HG03066 (cell line): Measurements from ENCODE around the gene PROX1.

ENCODE experiments used
- ATAC-seq: cut with Tn5 transposase; IDR thresholded peaks from one replicate; pipeline ENCODE4 v1.9.1; 2021; ENCODE audit warnings: low read depth; ENCODE audit not compliant: unreplicated experiment

The PROX1 gene

GRCh38 chr1:213997038-213997771, 9.4 kb downstream of the PROX1 start:
- ATAC-seq = no peak

GRCh38 chr1:213997772-213998107, 10.0 kb downstream of the PROX1 start:
- ATAC-seq = no peak

- no peak for ATAC-seq
Measured at GRCh38 chr1:213998785-213999184, 11.0 kb downstream of the PROX1 start.

DNA sequence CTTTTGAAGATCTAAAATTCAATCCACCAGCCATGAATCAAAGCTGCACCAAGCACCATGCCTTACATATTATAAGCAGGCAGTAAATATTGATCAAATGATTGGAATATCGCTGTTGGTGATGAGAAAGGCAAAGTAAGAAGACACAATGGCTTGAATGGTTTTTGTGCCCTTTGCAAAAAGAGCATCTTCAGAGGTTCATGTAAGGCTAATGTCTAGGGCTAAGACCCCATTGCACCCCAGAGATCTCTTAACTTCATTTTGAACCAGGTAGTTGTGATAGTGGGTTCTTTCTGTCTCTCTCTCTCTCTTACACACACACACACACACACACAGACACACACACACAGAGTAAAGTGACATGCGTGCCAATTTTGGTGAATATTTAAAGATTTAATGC, 12.0 kb downstream of the PROX1 start:
- ATAC-seq = no peak

DNA sequence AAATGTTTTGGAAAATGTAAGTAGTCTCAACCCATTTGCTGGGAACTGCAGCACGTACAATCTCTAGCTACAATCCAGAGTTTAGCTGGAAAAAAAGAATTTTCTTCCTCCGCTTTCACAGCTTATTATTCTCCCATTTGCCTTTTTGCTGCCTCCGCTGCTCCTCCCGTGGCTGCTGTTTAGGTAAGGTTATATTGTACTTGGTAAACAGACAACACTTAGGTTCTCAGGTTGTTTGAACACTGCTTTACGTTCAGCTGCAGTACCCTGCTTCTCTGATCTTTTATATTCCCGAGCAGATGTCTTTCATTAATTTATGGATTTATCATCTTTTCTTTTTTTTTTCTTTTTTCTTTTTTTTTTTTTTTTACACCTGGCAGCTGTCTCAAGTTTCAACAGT, 14.3 kb downstream of the PROX1 start:
- no peak for ATAC-seq

DNA sequence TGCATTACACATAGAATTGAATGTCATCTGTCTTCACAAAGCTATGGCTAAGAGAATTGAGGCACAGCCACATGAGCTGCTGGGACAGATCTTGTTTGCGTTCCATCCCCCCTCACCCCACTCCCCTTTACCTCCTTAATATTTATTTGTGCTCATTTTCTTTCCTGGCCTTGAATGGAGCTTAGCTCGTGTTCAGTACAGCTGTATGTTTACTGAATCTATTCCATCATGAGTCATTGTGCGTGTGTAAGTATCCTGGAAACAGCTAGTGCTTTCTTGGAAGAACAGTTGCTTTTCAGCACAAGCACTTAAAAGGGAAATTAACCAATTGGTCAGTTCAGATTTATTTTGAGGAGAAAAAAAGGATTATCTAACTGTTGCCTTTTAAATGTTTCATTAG, 14.7 kb downstream of the PROX1 start:
- ATAC-seq = no peak

DNA sequence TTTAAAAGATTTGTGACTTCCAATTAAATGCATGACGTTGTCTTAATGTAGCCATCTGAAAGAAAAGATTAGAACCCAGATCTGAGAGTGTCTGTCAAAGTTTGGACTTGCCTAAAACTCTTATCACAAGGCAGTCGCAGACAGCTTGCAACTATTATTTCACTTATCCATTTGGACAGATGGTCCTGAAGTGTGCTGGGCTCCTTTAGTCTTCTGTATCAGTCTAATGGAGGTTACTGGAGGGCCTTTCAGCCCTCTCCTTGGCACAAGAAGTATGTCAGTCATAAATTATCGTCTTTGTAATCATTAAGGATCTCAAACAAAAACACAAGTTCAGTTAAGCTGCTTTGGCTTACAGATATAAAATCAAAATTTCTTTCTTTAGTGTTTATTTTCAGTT, 15.5 kb downstream of the PROX1 start:
- ATAC-seq = no peak

GRCh38 chr1:214004014-214004413, 16.2 kb downstream of the PROX1 start:
- ATAC-seq = no peak

GRCh38 chr1:214004795-214005194, 17.0 kb downstream of the PROX1 start:
- no peak for ATAC-seq

- ATAC-seq = no peak
Measured at GRCh38 chr1:214005708-214006107, 17.9 kb downstream of the PROX1 start.

GRCh38 chr1:214006845-214007244, 19.1 kb downstream of the PROX1 start:
- ATAC-seq = no peak

- ATAC-seq = no peak
Measured at GRCh38 chr1:214008347-214008746, 20.6 kb downstream of the PROX1 start.

GRCh38 chr1:214008791-214009422, 21.1 kb downstream of the PROX1 start:
- no peak for ATAC-seq

GRCh38 chr1:214009423-214010196, 21.8 kb downstream of the PROX1 start:
- ATAC-seq = no peak

DNA sequence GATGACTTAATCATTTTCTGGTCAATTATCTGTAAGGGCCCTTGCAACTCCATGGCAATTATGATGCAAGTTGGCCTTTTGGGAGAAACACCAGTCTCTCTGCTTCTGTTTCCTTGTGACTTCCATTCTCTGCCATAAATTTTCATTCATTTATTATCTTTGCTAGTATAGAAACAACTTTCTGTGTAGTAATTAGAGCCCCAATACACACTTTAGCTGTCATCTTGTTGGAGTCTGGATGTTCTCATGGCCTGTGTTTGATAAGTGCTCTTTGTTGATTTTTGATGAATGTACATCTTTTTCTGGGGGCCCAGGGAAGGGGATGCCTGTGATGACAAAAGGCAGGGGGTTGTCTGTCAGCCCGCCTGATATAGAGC, 22.4 kb downstream of the PROX1 start:
- no peak for ATAC-seq

DNA sequence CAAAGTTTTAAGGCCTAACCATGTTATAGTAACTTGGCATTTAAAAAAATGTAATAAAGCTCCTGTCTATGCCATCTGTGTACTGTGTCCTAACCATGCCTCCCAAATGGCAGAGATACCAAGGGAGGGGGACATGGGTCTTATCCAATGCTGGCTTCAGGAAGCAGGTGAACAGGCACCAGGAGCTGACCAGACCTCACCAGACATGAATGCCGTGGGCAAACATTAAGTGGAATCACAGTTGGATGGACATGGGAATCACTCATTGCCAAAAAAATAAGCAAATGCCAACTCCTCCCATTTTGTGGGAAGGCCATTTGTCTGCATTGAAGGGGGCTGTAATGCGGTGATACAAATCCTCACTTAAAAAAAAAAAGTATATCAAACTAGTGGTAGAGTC, 22.9 kb downstream of the PROX1 start:
- no peak for ATAC-seq

DNA sequence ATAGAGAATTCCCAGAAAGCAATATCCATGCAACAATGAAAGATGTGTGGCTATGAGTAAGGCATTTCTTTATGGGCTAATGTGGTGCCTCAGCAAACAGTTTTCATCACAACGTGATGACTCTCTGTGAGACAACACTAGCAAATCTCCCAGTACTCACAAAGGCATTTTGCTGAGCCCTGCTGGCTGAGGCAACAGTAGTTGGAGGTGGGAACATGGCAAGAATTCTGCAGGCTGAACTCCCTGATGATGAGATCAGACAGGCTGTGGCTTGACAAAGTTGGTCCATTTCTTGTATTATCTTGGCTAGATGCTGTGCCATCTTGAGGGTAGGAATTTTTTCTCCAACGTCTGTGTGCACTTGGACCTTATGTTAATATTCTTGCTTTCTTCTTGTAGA, 24.6 kb downstream of the PROX1 start:
- no peak for ATAC-seq

- no peak for ATAC-seq
Measured at GRCh38 chr1:214013614-214014377, 26.0 kb downstream of the PROX1 start.

- ATAC-seq = no peak
Measured at GRCh38 chr1:214014730-214015129, 27.0 kb downstream of the PROX1 start.

GRCh38 chr1:214017191-214017982, 29.6 kb downstream of the PROX1 start:
- no peak for ATAC-seq
